HG03103 (cell line): ENCODE results near the gene ASPG.

ENCODE experiments used
- ATAC-seq: cut with Tn5 transposase; IDR thresholded peaks from one replicate; pipeline ENCODE4 v1.9.1; 2021; ENCODE audit warnings: low read depth; ENCODE audit not compliant: unreplicated experiment

The ASPG gene

DNA sequence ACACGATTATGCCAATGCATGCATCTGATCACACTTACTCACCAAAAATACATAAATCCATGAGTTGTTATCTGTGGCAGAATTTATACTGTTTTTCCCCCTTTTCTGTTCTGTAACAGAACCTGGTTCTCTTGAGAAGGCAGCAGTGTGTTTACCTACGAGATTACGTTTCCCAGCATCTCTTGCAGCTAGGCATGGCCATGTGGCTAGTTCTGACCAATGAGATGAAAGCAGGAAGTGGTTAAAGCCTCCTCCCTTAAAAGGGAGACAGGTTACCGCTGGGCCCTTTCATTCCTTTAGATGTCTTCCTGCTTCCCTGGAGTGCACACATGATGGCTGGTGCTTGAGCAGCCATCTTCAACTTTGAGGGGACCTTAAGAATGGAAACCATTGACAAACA is 11.7 kb upstream of the ASPG start:
- ATAC-seq: no peak

DNA sequence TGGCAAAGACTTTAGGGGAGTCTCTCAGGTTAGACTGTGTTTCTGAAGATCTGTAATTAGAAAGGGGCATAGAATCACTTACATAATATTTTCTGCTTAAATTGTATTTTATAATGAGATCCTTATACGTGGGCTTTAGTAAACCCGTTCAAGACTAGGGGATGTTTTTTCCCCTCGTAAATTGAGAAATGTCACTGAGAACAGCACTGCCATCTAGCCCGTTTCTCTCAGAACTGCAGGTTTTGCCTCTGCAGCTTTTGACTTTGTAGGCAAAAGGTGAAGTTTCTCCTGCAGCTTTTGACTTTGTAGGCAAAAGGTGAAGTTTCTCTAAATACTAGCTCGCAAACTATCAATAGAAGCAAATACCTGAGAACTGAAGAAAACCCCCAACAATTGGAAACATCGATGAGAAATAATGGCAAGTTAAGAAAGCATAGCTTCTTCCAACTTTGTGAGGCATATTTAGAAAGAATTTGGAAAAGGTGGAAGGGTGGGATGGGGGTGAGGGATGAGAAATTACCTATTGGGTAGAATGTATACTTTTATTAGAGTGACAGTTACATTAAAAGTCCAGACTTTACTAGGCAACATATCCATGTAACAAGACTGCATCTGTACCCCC is 9.9 kb upstream of the ASPG start:
- no peak for ATAC-seq

DNA sequence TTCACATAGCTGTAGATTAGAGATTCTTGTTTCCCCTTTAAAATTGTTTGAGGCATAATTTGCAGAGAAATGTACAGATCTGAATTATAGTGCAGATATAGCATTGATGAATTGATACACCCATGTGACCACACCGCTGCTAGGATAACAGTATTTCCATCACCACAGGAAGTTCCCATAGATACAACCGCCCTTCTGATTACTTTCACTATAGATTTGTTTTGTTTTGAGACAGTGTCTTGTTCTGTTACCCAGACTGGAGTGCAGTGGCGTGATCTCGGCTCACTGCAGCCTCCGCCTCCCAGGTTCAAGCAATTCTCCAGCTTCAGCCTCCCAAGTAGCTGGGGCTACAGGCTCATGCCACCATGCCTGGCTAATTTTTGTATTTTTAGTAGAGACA is 8.8 kb upstream of the ASPG start:
- ATAC-seq: no peak

DNA sequence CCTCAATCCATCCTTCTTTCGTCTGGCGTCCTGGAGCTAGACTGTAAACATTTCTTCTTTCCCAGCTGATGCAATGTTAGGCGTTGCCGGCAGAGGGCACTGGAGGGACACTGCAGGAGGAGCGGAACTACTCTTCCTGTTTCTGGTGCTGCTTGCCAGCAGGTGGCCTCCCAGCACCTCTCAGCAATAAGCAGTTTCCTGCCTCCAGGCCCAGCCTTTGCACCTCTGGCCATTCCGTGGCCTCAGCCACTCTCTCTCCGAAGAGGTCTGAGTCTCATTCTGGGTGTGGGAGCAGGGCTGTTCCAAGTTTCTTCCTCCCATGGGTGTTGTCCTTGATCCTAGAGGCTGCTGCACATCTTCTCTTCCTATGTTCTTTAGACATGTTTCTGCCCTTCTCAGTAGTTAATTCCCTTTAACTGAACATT is 7.5 kb upstream of the ASPG start:
- ATAC-seq: peak; percentile 84

DNA sequence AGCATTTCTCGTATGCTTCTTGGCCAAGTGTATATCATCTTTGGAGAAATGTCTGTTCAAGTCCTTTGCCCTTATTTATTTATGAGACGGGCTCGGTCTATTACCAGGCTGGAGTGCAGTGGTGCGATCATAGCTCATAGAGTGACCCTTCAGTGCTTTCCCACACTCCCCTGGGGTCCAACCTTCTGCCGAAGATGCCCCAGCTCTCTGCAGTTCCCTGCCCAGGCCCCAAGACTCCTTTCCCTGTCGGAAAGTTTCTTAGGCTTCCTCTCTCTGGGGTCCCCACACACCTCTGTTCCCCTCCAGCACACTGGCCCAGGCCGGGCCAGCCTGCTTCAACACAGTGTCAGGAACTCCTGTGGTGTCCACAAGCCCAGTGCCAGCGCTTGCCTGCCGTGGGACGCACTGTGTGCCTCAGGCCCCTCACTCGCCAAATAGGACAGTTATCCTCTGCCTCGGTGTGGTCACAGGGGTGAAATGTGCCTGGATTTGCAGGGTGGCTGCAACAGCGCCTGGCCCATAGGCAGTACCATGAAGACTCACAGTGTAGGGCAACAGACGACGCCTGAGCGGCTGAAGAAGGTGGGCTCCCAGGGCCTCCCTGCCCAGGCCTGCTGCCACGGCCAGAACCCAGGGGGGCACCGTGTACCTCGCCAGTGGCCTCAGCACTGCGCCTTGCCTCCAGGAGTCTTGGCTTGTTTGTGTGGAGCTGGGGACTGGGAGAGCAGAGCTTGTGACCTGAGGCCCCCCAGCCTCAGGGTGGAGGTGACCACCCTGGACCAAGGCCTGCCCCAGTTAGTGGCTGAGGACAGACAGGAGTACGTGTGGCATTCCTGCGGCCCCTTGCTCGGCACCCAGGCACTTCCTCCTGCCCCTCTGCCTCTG is 4.9 kb upstream of the ASPG start:
- ATAC-seq: no peak

DNA sequence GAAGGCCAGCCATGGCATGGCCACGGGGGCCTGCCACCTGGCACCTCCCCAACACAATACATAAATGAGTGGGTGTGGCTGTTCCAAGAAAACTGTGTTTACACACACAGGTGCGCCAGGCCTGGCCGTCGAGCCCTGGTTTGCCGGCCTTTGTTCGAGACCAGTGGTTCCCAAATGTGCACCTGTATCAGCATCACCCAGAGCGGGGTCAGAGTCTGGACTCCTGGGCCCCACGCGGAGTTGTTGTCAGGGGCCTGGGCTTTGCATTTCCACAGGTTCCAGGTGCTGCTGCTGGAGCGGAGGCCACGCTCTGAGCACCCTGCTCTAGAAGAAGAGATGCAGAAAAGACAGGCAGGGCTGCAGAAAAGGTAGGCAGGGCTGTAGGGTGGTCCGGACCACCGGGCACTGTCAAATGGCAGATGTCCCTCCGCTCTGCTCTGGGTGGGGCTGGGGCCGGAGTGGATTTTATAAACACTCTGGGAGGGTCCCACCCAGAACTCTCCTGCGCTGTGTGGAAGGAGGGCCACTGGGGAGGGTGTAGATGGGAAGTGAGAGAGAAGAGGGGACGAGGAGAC is 4.2 kb upstream of the ASPG start:
- ATAC-seq: no peak

DNA sequence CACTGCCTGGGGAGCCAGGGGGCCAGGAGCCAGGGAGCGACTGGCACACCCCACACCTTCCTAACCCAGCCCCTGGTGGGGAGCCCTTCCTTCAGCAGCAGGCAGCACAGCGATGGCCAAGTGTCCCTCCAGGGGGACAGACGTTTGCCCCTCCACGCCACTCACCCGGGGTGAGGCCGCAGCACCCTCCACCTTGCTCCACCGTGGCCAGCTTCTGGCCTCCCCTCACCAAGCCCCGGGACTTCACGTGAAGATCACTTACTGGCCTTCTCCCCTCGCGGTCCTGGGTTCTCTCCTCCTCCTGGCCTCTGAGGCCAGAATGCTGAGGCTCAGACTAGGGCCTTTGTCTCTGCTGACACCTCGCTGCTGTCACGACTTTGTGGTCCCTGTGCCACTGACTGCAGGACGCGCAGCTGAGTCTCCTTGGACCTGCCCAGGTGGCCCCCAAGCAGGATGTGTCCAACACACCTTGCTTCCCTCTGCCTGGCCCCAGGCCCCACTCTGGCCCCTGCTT is 3.5 kb upstream of the ASPG start:
- no peak for ATAC-seq

DNA sequence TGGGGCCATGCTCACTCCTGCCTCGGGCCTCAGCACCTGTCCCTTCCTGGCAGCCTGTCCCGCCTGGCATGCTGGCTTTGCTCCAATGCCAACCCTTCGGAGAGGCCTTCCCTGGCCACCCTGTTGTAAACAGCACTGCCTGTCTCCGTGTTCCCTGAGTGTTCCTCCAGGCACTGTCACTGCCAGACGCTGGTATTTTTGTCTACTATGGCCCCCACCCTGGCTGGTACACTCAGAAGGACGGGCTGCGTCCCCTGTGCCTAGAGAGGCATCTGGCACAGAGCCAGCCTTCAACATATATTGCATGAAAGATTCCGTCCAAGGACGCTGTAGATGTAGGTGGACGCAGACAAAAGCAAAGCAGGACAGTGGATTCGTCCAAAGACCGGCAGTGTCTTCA is 2.7 kb upstream of the ASPG start:
- ATAC-seq: no peak

DNA sequence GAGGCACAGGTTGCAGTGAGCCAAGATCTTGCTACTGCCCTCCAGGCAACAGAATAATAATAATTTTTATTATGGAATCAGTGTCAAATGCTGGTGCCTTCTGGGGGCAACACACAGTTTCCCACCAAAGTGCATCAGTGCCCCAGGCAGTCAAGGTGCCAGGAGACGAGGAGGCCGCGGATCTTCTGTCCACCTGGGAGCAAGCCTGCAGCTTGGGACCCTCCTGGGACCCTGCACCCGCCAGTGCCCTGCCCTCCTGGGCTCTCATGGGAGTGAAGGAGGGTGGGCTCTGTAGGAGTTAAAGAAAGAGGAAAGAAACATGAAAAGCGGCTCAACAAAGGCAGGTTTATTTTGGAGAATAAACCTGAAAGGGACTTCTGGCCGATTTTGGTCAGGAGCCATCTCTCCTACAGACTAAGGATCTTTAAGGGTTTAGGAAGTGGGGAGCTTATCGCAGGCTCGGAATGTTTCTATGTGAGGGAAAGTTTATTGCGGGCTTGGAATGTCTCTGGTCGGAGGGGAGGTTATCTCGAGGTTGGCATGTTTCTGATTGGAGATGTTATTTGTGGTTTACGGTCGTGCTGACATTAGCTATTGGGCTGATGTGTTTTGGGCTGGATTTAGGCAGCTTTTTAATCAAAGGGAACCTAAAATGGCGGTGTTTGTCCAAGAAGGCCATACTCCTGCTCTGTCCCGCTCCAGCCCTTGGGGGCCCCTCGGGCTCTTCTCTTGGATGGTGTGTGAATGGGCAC is 1.1 kb upstream of the ASPG start:
- ATAC-seq: no peak

DNA sequence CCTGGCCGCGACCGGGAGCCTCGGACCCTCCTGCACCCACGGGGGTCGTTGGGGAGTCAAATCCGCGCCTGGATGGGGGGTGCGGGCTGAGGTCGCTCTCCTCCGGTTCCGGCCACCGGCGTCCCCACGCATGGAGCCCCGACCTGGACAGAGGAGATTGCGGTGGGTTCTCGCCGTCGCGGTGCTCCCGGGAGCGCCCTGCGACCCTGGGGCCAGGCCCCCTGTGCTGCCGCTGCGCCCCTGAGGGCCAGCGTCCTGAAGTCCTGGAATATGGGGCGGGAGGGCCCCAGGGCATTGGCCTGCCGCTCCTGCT is 345 bp downstream of the ASPG start:
- no peak for ATAC-seq

DNA sequence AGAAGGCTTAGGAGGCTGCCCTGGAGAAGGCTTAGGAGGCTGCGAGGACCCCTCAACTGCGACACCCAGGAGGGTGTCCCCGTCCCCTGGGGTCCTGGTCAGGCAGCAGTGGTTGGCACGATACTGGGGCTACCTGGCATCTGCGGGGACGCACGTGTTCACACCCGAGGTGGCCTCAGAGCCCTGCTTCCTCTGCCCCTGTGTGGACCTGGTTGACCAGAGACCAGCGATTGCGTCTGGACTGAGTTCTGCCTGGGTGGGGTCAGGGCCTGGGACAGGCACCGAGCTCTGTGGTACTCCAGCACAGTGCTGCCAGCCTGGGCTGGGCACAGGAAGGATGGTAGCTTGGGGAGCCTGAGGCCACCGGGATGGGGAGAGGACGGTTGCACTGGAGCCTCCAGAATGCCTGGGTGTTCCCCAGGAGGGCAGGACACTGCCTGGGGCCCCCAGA is 735 bp downstream of the ASPG start:
- no peak for ATAC-seq

DNA sequence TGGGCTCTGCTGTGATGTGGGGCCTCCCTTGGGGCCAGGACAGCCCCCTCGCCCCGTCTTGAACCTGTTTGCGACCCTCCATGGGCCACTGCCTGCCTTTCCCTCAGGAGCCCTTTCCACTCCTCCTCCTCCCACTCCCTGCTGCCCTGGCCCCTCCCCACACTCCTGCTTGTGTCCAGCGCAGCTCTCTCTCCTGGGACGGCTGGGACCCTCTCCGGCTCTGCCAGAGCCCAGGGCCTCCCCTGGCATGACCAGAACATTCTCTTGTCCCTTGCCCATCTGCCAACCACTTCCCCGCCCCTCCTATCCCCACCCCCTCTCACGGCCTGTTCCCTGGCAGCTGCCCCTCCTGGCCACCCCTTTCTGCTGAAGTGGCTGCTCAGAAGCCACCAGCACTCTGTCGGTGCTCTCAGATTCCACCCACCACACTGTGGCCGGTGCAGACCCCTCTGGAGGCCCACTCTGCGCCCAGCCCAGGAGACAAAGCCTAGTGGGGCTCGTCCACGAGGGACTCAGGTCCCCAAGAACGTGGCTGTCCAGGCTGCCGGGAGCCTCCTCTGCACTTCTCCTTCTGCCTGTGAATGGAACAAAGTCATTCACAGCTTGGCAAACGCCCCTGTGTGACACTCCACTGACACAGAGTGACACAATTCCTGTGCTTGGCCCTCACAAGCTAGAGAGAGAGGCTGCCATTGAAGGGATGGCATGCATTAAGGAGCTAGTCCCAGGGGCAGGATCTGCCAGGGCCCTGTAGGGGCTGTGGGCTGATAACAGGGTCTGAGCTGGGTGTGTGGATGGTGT is 1.4 kb downstream of the ASPG start:
- ATAC-seq: no peak

DNA sequence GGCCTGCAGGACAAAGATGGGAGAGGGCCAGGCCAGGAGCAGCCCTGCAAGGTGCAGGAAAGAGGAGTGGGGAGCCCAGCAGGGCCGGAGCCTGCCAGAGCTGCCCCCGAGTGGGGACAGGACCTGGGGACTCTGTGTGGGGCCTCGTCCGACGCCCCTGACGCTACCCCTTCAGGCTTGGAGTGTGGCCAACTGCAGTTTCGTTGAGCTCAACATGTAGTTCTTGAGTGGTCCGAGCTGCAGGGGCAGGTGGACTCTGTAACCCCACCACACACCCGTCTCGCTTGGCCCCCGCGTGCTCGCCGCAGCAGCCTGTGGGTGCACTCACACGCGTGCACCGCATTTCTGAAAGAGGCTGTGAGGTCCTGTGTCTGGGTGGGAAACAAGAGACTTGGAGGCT is 2.0 kb downstream of the ASPG start:
- no peak for ATAC-seq

DNA sequence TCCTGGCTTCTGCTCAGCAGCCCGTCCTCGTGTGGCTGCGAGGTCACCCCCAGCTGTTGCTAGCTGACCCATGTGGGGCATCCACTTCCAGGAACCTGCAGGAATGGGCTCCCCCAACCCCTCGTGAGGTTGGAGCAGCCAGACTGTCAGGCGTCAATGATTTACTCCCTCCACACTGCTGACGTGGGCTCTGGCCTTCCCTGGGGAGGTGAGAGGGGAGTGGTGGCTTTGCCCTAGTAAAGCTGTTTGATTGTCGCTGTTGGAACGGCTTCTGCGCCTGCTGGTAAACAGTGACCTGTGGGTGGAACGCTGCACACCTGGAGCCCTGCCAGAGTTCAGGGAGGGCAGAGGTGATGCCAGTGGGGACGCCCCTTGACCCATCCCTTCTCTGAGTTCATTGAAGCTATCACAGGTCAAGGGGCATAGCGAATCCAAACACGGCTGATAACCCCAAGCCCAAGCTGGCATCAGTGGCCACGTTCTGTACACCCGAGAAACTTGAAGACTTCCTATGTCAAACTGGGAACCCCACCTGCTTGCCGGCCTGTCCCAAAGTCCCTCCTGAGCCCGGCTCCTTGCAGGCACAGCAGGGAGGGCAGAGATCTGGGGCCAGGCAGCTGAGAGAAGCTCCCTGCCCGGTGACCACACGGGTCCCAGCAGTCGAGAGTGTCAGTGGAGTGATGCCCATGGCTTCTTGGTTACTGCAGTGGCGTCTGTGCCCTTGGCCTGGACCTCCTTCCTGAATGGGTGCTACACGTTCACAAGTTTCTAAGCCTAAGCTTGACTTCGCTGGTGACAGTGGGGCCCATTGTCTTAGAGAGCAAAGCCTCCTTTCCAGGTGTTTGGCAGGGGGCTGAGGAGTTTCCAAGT is 2.7 kb downstream of the ASPG start:
- no peak for ATAC-seq

DNA sequence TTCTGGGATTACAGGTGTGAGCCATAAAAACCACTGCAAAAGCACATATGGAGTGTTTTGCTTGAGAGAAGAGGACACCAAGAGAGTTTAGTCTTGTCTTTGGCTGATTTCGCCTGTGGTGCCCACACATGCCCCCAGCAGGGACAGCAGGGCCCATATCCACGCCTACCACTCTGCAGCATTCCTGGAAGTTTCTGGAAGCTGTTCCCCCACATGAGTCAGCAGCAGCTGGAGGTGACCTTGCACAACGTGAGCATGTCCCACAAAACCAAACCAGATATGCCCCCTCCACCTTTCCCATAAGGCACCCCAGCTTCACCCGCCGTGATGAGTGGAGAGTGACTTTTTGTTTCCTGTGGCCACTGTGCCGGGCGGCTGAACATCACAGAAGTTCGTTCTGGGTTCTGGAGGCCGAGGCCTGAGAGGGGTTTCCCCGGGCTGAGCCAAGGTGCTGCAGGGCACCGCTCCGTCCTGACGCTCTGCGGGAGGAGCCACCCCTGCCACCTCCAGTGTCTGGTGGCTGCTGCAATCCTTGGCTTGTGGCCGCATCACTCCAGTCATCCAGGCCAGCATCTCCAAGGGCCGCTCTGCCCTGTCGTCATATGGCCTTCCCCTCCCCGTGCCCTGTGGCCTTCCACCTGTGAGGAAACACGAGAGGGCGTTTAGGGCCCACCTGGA is 4.7 kb downstream of the ASPG start:
- no peak for ATAC-seq

DNA sequence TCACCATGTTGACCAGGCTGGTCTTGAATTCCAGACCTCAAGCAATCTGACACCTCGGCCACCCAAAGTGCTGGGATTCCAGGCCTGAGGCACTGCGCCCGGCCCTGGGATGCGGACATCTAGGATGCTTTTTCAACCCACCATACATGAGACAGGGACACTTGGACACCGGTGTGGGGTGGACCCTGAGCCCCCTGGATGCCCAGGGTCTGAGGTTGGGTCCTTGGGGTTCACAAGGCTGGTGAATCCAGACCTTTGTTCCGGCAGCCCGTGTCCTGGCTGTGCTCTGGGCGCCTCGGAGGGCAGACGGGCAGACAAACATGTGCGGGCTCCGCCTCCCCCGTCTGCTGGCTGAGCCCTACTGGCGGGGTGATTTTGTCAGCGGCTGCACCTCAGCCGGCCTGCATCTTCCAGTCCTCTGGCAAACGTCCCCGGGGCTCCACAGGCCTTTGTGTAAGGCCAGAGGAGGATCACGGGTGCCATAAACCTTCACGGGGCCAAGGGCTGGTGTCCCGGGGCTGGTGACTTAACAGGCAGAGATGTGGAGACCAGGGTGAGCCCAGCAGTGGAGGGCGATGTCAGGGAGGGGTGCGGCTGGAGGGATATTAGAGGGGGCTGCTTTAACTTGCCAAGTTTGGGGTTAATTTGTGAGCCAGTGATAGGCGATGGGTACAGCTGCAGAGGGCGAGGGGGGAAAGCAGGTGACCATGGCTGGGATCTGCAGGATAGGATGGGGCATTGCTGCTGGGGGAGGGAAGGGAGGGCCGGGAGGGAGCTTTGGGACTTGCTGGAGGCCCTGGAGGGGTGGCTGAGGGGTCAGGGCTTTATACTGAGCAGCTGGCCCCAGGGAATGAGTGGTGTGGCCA is 5.8 kb downstream of the ASPG start:
- no peak for ATAC-seq

DNA sequence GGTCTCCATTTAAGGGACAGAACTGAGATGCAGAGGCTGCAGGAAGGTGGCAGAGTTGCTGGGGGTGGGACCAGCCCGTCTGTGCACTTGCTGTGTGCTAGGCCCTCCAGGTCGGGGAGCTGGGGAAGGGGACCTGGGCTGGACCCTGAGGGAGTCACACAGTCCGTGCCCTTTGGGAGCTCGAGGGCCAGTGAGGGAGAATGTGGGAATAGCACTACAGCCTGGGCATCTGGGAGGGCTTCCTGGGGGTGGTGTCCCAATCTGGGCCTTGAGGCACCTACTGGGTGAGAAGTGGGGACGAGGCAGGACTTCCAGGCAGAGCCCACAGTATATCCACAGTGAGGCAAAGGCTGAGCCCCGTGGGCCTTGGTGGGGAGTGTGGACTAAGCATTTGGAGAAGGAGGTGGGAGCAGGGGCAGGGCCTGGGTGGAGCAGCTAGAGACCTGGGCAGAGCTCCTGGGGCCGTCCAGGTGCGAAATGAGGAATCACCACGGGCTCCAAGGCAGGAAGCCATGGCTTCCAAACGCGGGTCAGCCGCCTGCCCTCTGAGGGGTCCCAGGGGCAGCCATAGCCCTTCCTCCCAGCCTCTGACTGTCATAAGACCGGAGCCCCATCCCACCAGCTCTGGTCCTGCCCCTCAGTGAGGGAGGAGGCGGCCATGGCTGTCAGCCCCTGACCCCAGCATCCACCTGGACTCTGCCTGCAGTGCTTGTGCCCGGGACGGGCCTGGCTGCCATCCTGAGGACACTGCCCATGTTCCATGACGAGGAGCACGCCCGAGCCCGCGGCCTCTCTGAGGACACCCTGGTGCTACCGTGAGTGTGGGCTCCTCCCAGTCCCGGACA is 6.6 kb downstream of the ASPG start:
- no peak for ATAC-seq
